Erythroblast (primary cell): ENCODE data around the gene DOCK2.

ENCODE experiments used
- DNase-seq, 2 experiments: peaks; one replicate each; lab custom pipeline; 2025; lab: John Stamatoyannopoulos, UW
- GATA1 ChIP-seq: IDR thresholded peaks from 2 replicates; pipeline ENCODE4 v1.6.1; 2011; ENCODE audit warnings: low read depth, mild to moderate bottlenecking, control low read depth, low read length, moderate library complexity
- POLR2A ChIP-seq: IDR thresholded peaks from 2 replicates; pipeline ENCODE4 v1.6.1; 2011; ENCODE audit warnings: mild to moderate bottlenecking, low read length

The DOCK2 gene

GRCh38 chr5:170121321-170121720 lies 484.2 kb downstream of the DOCK2 start:
- DNase-seq, result no peak
- TF ChIP-seq POLR2A, result no peak
- TF ChIP-seq GATA1, result no peak

DNA sequence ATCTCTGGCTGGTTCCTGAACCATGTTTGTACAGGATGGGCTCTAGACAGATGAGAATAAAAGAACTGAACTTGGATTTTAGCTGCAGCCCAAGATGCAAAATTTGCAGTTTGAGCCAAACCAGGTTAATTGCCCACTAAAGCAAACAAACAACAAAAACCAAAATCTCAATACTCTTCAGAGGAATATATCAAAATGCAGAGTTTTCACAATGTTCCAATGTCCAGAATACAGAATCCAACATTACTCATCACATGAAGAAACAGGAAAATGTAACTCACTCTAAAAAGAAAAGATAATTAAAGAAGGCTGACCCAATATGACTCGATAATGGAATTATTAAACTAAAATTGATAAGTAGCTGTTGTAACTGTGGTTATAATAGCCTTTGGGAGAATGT lies 489.0 kb downstream of the DOCK2 start:
- no peak for DNase-seq
- TF ChIP-seq GATA1, result no peak
- no peak for TF ChIP-seq POLR2A

- no peak for DNase-seq
- TF ChIP-seq POLR2A, result no peak
- no peak for TF ChIP-seq GATA1
These were observed 489.6 kb downstream of the DOCK2 start for GRCh38 chr5:170126626-170127025.

- DNase-seq, result no peak
- TF ChIP-seq GATA1 (no peak), POLR2A (no peak)
These were observed 494.2 kb downstream of the DOCK2 start for GRCh38 chr5:170131235-170131634.

DNA sequence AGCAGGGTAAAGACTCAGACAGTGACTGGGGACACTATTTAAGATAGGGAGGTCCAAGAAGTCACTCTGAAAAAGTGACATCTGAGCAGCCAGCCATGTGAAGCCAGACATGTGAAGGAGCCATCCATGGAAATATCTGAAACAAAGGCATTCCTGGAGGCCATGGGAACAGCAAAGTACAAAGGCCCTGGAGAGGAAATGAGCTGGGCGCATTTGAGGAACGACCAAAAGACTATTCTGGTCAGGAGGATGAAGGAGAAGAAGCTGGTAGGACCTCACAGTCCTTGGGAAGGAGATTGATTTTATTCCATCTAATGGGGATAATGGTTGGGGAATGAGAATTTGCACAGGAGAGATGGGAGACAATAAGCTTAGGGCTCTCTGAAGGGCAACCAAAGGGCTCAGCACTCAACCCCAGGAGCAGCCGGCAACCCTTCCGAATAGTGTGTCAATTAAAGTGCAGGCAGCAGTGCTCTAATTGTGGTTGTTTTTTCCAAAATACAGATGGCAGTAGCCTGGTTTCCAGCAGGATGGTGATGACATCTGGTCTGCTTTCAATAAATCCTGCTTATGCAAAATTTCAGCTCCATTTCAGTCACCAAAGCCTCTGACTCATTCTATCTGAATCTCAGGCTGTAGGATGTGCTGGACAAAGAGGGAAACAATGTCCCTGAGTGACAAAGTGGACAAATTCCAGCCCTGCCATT lies 495.3 kb downstream of the DOCK2 start:
- TF ChIP-seq POLR2A (no peak), GATA1 (no peak)
- no peak for DNase-seq
